GM18507 (cell line): ENCODE measurements around the gene MAT1A.
"Not testable (repeated sequence)": the region's sequence is repeated elsewhere in the genome, so short reads cannot be mapped to it uniquely, and the experiment has no call there.

Experiments
- DNase-seq: peaks from one replicate; pipeline ENCODE4 v3.0.0; 2011; ENCODE audit warnings: low read depth; ENCODE audit not compliant: insufficient read length; ENCODE audit errors: extremely low spot score
- FAIRE-seq: peaks from 2 replicates; lab custom pipeline; 2011; peaks lifted over from hg19 to GRCh38; lab: Jason Lieb, UNC

MAT1A gene

GRCh38 chr10:80289451-80290287, at the start of gene MAT1A:
MAT1A (minus strand) TSS chr10:80289658; CDS start chr10:80289423, 235 bp downstream.
- no peak for DNase-seq
- no peak for FAIRE-seq

- DNase-seq (no peak), FAIRE-seq (no peak)
Observed at GRCh38 chr10:80333983-80334382, 44.5 kb upstream of the MAT1A start.

DNA sequence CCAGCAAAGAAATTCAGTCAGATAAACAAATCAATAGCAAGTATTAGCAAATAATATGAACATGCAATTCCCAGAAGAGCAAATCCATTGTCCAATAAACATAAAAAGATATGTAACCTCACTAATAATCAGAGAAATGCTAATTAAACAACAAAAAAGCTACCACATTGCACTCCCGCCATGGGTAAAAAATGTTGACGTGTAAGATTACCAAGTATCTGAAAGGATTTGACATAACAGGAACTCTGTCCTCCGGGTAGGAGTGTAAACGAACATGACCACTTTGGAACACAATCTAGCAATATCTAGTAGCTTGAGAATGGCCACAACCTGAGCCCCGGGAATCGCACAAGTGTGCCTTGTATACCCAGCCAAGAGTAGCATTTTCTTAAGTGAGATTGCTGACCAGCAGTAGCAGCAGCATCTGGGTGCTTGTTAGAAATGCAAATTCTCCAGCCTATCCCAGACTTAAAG, 35.5 kb upstream of the MAT1A start:
- DNase-seq (no peak), FAIRE-seq (no peak)

DNA sequence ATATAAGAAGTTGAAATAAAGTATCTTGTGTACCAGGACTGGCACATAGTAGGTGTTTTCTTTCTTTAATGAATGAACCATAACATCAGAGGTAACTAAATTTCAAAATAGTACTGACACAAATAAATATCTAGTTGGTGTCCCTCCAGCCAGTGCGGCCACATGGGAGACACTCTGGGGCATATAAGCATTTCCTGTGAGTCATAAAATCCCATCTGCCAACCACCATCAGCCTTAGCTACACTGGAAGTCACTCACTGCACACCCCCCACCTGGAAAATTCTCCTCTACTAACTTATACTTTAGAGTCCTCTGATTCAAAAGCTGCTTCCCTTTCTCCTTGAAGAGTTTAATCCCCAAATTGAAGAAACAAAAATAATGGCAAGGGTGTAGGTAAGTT, 34.6 kb upstream of the MAT1A start:
- no peak for DNase-seq
- no peak for FAIRE-seq

- no peak for DNase-seq
- no peak for FAIRE-seq
Observed at GRCh38 chr10:80323311-80323710, 33.9 kb upstream of the MAT1A start.

DNA sequence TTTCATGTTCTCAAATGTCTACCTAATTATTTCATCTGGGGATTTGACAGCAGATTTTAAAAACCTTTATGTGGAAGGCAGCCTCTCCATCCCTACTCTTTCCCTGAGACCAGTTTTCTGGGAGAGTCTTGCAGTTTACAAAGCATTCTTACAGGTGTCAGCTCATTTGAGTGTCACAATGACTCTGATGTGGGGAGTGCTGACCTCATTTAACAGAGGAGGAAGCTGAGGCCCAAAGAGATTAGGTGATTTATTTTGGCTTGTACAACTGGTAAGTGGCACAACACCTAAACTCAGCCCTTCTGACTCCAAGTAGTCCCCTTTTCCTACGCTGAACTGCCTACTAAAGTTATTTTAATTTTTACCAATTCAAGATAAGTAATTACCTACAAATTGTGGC, 33.3 kb upstream of the MAT1A start:
- DNase-seq (no peak), FAIRE-seq (no peak)

- no peak for FAIRE-seq
- no peak for DNase-seq
Observed at GRCh38 chr10:80322158-80322557, 32.7 kb upstream of the MAT1A start.

GRCh38 chr10:80321183-80321582, 31.7 kb upstream of the MAT1A start:
- DNase-seq = no peak
- FAIRE-seq = no peak

GRCh38 chr10:80320377-80320776, 30.9 kb upstream of the MAT1A start:
- FAIRE-seq (no peak), DNase-seq (no peak)

GRCh38 chr10:80319725-80320290, 30.4 kb upstream of the MAT1A start:
- DNase-seq (no peak), FAIRE-seq (peak; percentile 5)

GRCh38 chr10:80319318-80319717, 29.9 kb upstream of the MAT1A start:
- FAIRE-seq = no peak
- DNase-seq = no peak

- FAIRE-seq = no peak
- DNase-seq = no peak
Observed at GRCh38 chr10:80318742-80319141, 29.3 kb upstream of the MAT1A start.

- FAIRE-seq (no peak), DNase-seq (no peak)
Observed at GRCh38 chr10:80315391-80315790, 25.9 kb upstream of the MAT1A start.

- FAIRE-seq = no peak
- DNase-seq = no peak
Observed at GRCh38 chr10:80313523-80313922, 24.1 kb upstream of the MAT1A start.

GRCh38 chr10:80305989-80306388, 16.5 kb upstream of the MAT1A start:
- not testable (repeated sequence) for FAIRE-seq, DNase-seq

- no peak for FAIRE-seq
- no peak for DNase-seq
Observed at GRCh38 chr10:80296942-80297341, 7.5 kb upstream of the MAT1A start.

DNA sequence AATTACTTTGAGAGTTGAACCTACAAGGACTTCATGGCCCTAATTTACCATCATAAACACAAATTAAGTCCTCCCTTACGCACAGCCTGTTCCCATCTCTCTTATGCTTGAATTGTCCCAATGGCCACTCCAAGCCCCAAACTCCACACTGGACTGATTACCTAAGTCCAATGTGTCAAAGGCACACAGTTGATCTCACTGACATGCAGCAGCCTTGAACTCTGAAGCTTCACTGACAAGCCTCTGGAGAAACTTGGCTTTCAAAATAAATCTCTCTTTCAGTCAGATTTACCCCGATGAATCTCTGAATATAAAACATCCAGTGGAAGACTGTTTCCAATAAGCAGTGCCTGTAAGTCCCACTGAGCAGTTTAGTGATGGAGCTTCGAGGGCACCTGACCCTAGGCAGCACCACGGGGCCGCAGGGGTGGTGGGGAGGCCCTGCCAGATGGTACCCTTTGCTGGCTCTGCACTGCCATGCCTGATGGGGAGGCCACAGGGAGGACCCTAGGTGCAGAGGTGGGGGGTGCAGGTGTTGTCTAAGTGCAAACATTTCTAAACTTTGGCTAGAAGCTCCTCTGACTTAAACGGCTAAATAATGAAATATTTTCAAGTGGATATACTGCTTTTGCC, 3.3 kb upstream of the MAT1A start:
- DNase-seq (no peak), FAIRE-seq (no peak)

GRCh38 chr10:80290474-80291220, 1.2 kb upstream of the MAT1A start:
- FAIRE-seq = no peak
- no peak for DNase-seq

GRCh38 chr10:80288849-80289248, 609 bp downstream of the MAT1A start:
- no peak for DNase-seq
- FAIRE-seq = no peak

DNA sequence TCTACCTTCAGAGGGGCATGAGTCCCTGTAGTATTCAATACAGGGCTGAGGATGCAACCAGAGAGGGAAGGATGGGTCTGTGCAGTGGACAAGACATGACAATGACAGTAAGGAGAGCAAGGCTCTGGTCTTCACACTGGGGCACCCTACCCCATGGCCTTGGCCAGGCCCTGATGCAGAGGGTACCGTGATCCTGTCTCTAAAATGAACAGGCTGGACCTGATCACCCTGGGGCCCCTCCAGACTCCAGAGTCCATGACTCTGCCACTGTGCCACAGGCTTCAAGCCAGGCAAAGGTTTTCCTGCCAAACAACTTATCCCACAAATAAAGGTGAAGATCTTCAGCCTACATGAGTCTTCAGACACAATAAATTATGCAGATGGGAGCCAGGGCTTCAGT, 4.9 kb downstream of the MAT1A start:
- no peak for DNase-seq
- FAIRE-seq = no peak
